Neural cell (in vitro differentiated cells): ENCODE results near the gene ADCY6.

Experiments used
- CTCF ChIP-seq: fragments of 450-650 bp; IDR thresholded peaks from 2 replicates; pipeline ENCODE4 v1.5.1; 2014; ENCODE audit warnings: antibody characterized with exemption, mild to moderate bottlenecking, moderate library complexity; ENCODE audit not compliant: poor library complexity, severe bottlenecking
- EP300 ChIP-seq: fragments of 450-650 bp; conservative IDR thresholded peaks from 2 replicates; pipeline ENCODE4 v1.6.1; 2014; ENCODE audit warnings: antibody characterized with exemption, mild to moderate bottlenecking, moderate library complexity; ENCODE audit not compliant: poor library complexity, severe bottlenecking
- EZH2 ChIP-seq: fragments of 200-600, 300-800 bp; shearing (Covaris generic), sonication (generic); IDR thresholded peaks from 2 replicates; pipeline ENCODE4 v1.6.1; 2014; ENCODE audit warnings: antibody characterized with exemption, low read length, borderline replicate concordance, mild to moderate bottlenecking; ENCODE audit not compliant: insufficient read depth, poor library complexity, severe bottlenecking
- POLR2AphosphoS5 ChIP-seq: IDR thresholded peaks from 2 replicates; pipeline ENCODE4 v1.6.1; 2012
- RAD21 ChIP-seq: fragments of 450-650 bp; conservative IDR thresholded peaks from 2 replicates; pipeline ENCODE4 v1.6.1; 2014; ENCODE audit warnings: antibody characterized with exemption, mild to moderate bottlenecking, moderate library complexity
- SMC3 ChIP-seq: fragments of 450-650 bp; conservative IDR thresholded peaks from 2 replicates; pipeline ENCODE4 v1.6.1; 2014; ENCODE audit warnings: antibody characterized with exemption, mild to moderate bottlenecking, moderate library complexity; ENCODE audit not compliant: poor library complexity

DNA sequence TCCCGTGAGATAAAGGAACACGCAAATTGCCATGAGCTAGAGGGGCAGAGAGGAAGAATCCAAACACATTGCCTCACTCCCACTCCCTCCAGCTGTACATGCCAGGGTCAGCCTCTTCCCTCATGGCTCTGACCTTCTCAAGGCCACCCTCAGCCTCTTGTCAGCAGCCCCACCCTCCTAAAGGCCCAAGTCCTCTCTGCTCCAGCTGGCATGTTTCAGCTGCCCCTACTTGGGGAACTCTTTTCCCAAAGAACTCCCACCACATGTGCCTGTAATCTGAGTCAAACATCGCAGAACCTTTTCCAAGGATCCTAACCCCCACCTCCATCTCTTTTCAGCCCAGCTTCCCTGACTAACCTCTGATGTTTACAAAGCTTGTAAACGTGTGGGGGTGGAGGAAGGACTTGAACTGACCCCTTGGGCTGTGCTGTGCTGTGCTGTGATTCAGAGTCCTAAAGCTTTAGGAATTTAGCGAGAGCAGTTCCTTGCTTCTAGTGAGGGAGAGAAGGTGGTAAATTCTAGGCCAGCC, 22.1 kb upstream of the ADCY6 start:
- TF ChIP-seq CTCF = no peak
- no peak for TF ChIP-seq POLR2AphosphoS5
- TF ChIP-seq EP300 = no peak
- TF ChIP-seq SMC3 = no peak
- TF ChIP-seq EZH2 = no peak
- TF ChIP-seq RAD21 = no peak
